ENCODE measurements around the gene PDIA5.

The PDIA5 gene

GRCh38 chr3:123085932-123086627, 19.3 kb downstream of the PDIA5 start:
- no peak overlapping the region for H3K4me3 ChIP-seq (replicated peaks; ENCODE audit: low read depth, low read length)
- TF ChIP-seq CTCF (IDR thresholded peaks at IDR 0.05; ENCODE audit: low read length, missing control alignments) = no peak
- no peak for DNase-seq (ENCODE audit: low read depth)

GRCh38 chr3:123088387-123088786, 21.6 kb downstream of the PDIA5 start:
- no peak for DNase-seq (ENCODE audit: low read depth)
- no peak overlapping the region for H3K4me3 ChIP-seq (replicated peaks; ENCODE audit: low read depth, low read length)
- TF ChIP-seq CTCF (IDR thresholded peaks at IDR 0.05; ENCODE audit: low read length, missing control alignments) = no peak

- no peak for TF ChIP-seq CTCF (IDR thresholded peaks at IDR 0.05; ENCODE audit: low read length, missing control alignments)
- no peak overlapping the region for H3K4me3 ChIP-seq (replicated peaks; ENCODE audit: low read depth, low read length)
- no peak for DNase-seq (ENCODE audit: low read depth)
Observed at GRCh38 chr3:123089611-123090331, 22.9 kb downstream of the PDIA5 start.

- no peak overlapping the region for H3K4me3 ChIP-seq (replicated peaks; ENCODE audit: low read depth, low read length)
- DNase-seq (ENCODE audit: low read depth) = no peak
- no peak for TF ChIP-seq CTCF (IDR thresholded peaks at IDR 0.05; ENCODE audit: low read length, missing control alignments)
Observed at GRCh38 chr3:123090728-123091531, 24.1 kb downstream of the PDIA5 start.

GRCh38 chr3:123092243-123092642, 25.4 kb downstream of the PDIA5 start:
- no peak for TF ChIP-seq CTCF (IDR thresholded peaks at IDR 0.05; ENCODE audit: low read length, missing control alignments)
- H3K4me3 ChIP-seq (replicated peaks; ENCODE audit: low read depth, low read length) = no peak overlapping the region
- no peak for DNase-seq (ENCODE audit: low read depth)

GRCh38 chr3:123093696-123094095, 26.9 kb downstream of the PDIA5 start:
- TF ChIP-seq CTCF (IDR thresholded peaks at IDR 0.05; ENCODE audit: low read length, missing control alignments) = no peak
- no peak for DNase-seq (ENCODE audit: low read depth)
- H3K4me3 ChIP-seq (replicated peaks; ENCODE audit: low read depth, low read length) = no peak overlapping the region
